Activated CD8-positive, alpha-beta memory T cell treated with anti-CD3 and anti-CD28 coated beads, Interleukin-2, amount 50 U/mL, for 48 hours (primary cell): ENCODE results near the gene PPM1F.
A peak's percentile ranks its signal among the peaks of the same experiment; 100 is the strongest.
"Not testable (repeated sequence)": the region's sequence is repeated elsewhere in the genome, so short reads cannot be mapped to it uniquely, and the experiment has no call there.

ENCODE experiments used
- DNase-seq: peaks from one replicate; pipeline ENCODE4 v3.0.0-alpha.2; 2020

Gene PPM1F

GRCh38 chr22:21882754-21883333 is 69.8 kb downstream of the PPM1F start:
- not testable (repeated sequence) for DNase-seq

- peak; percentile 46 for DNase-seq
These were observed 70.6 kb downstream of the PPM1F start for GRCh38 chr22:21881841-21882753.

- peak; percentile 59 for DNase-seq
These were observed 76.0 kb downstream of the PPM1F start for GRCh38 chr22:21876486-21877176.

- DNase-seq = not testable (repeated sequence)
These were observed 77.7 kb downstream of the PPM1F start for GRCh38 chr22:21874953-21875352.

- DNase-seq = no peak
These were observed 79.0 kb downstream of the PPM1F start for GRCh38 chr22:21873619-21874018.

GRCh38 chr22:21872741-21873140 is 79.9 kb downstream of the PPM1F start:
- DNase-seq = not testable (repeated sequence)
